Measurements from ENCODE around the gene SEC31A. TPM values are rescaled to one million over a fixed set of nuclear protein-coding genes. Genes with fewer than 3 reads are reported as not detected.

Gene SEC31A
- total RNA-seq, 1 donor from 2014 or later = 360 TPM

DNA sequence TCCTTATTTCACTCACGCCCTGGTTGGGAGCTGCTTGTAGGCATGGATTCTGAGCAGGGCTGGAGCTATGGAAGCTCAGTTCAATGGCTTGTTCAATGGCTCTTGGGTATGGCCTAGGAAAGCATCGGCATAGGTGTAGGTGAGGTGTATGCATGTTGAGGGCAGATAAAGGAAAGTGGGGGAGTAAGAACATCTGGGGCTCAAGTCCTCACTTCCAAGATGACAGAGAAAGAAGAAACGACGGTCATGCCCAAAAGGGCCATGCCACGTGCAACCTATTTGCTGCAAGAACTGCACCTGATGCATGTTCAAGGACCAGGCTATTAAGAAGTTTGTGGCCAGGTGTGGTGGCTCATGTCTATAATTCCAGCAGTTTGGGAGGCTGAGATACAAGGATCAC, 115.7 kb downstream of the SEC31A start:
- TF ChIP-seq, protein P1, sequence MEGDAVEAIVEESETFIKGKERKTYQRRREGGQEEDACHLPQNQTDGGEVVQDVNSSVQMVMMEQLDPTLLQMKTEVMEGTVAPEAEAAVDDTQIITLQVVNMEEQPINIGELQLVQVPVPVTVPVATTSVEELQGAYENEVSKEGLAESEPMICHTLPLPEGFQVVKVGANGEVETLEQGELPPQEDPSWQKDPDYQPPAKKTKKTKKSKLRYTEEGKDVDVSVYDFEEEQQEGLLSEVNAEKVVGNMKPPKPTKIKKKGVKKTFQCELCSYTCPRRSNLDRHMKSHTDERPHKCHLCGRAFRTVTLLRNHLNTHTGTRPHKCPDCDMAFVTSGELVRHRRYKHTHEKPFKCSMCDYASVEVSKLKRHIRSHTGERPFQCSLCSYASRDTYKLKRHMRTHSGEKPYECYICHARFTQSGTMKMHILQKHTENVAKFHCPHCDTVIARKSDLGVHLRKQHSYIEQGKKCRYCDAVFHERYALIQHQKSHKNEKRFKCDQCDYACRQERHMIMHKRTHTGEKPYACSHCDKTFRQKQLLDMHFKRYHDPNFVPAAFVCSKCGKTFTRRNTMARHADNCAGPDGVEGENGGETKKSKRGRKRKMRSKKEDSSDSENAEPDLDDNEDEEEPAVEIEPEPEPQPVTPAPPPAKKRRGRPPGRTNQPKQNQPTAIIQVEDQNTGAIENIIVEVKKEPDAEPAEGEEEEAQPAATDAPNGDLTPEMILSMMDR (IDR thresholded peaks at IDR 0.05) = no peak
- no peak for DNase-seq (ENCODE audit: extremely low spot score, unreplicated experiment)
- Mint-ChIP-seq H3K36me3 (ENCODE audit: unreplicated experiment) (no peaks in the 10 kb centered on the region), H3K27me3 (ENCODE audit: unreplicated experiment) (no peaks in the 10 kb centered on the region), H3K9me3 (ENCODE audit: unreplicated experiment) (no peaks in the 10 kb centered on the region), H3K4me1 (ENCODE audit: unreplicated experiment) (peaks cover 34% of the 10 kb centered on the region), H3K4me3 (ENCODE audit: unreplicated experiment) (no peak overlapping the region), H3K27ac (ENCODE audit: unreplicated experiment) (peak overlapping the region; percentile 87)

- H3K36me3 Mint-ChIP-seq (ENCODE audit: unreplicated experiment) = no peaks in the 10 kb centered on the region
- TF ChIP-seq, protein P1 (IDR thresholded peaks at IDR 0.05) = no peak
- H3K9me3 Mint-ChIP-seq (ENCODE audit: unreplicated experiment) = no peaks in the 10 kb centered on the region
- H3K4me3 Mint-ChIP-seq (ENCODE audit: unreplicated experiment) = peak overlapping the region; percentile 27
- H3K4me1 Mint-ChIP-seq (ENCODE audit: unreplicated experiment) = peaks cover 35% of the 10 kb centered on the region
- DNase-seq (ENCODE audit: extremely low spot score, unreplicated experiment) = no peak
- peak overlapping the region; percentile 87 for H3K27ac Mint-ChIP-seq (ENCODE audit: unreplicated experiment)
- no peaks in the 10 kb centered on the region for H3K27me3 Mint-ChIP-seq (ENCODE audit: unreplicated experiment)
Measured at GRCh38 chr4:82774711-82775171, 116.2 kb downstream of the SEC31A start.

DNA sequence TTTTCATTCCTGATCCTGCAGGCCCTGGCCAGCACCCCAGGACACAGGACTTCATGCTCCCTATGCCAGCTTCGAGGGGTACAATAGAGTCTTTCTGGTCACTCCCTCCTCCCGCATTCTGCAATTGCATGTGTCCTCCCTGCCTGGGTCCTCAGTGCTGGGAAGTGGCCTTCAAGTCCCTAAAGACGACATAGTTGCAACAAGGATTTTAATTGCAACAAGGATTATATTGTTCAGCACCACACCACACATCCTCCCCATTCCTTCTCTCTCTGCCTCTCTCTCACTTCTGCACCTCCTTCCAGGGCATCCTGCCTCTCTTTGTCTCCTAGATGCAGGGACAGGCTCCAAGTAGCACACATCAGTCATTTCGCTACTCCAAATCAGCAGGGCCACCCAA, 117.9 kb downstream of the SEC31A start:
- TF ChIP-seq, protein P1 (IDR thresholded peaks at IDR 0.05) = no peak
- no peaks in the 10 kb centered on the region for H3K27me3 Mint-ChIP-seq (ENCODE audit: unreplicated experiment)
- H3K9me3 Mint-ChIP-seq (ENCODE audit: unreplicated experiment) = no peaks in the 10 kb centered on the region
- H3K27ac Mint-ChIP-seq (ENCODE audit: unreplicated experiment) = no peak overlapping the region
- DNase-seq (ENCODE audit: extremely low spot score, unreplicated experiment) = no peak
- H3K4me1 Mint-ChIP-seq (ENCODE audit: unreplicated experiment) = peaks cover 43% of the 10 kb centered on the region
- H3K4me3 Mint-ChIP-seq (ENCODE audit: unreplicated experiment) = no peak overlapping the region
- no peaks in the 10 kb centered on the region for H3K36me3 Mint-ChIP-seq (ENCODE audit: unreplicated experiment)

DNA sequence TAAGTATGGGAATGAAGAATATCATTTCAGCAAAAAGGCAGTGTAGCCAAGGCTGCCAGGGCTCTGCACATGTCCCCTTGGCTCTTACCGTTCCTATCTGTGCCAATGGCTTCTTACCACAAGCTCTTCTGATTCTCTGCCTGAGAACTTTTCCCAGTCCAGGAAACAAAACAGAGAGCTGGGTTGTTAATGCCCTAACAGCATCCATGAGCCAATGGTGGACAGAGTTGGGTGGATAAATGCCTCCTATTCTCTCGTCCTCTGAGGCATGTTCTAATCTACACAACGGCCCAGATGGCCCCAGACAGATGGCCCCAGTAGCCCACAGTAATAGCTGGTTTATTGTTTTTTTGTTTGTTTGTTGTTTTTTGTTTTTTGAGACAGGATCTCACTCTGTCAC, 120.3 kb downstream of the SEC31A start:
- H3K36me3 Mint-ChIP-seq (ENCODE audit: unreplicated experiment) = peaks cover 14% of the 10 kb centered on the region
- no peak for DNase-seq (ENCODE audit: extremely low spot score, unreplicated experiment)
- peaks cover 28% of the 10 kb centered on the region for H3K4me1 Mint-ChIP-seq (ENCODE audit: unreplicated experiment)
- no peak overlapping the region for H3K27ac Mint-ChIP-seq (ENCODE audit: unreplicated experiment)
- no peaks in the 10 kb centered on the region for H3K27me3 Mint-ChIP-seq (ENCODE audit: unreplicated experiment)
- TF ChIP-seq, protein P1 (IDR thresholded peaks at IDR 0.05) = no peak
- no peak overlapping the region for H3K4me3 Mint-ChIP-seq (ENCODE audit: unreplicated experiment)
- H3K9me3 Mint-ChIP-seq (ENCODE audit: unreplicated experiment) = peaks cover 13% of the 10 kb centered on the region

Other genes with a start within 250 kb of the SEC31A start
- gene SCD5, start 92.4 kb downstream of the SEC31A start, total RNA-seq = 23.7 and 23.9 TPM in 2 replicates
- 4.9 and 6.2 TPM in 2 replicates for gene THAP9, start 9.6 kb upstream of the SEC31A start, total RNA-seq
- 12.6 TPM in 2 replicates for gene LIN54, start 119.7 kb upstream of the SEC31A start, total RNA-seq
- 33.8 and 38.5 TPM in 2 replicates for gene COPS4, start 144.0 kb upstream of the SEC31A start, total RNA-seq
- not detected in 2 replicates for gene PLAC8, start 223.6 kb upstream of the SEC31A start, total RNA-seq

Measured in osteocyte (in vitro differentiated cells).